Ramos (cell line): ENCODE results near the gene CAMKK2.
"Not testable (repeated sequence)": the region's sequence is repeated elsewhere in the genome, so short reads cannot be mapped to it uniquely, and the experiment has no call there.

ENCODE experiments used
- in situ Hi-C: fragments of 300-500 bp; cut with MboI; formaldehyde crosslinking; loops from one replicate; pipeline ENCODE4 v1.14.3; 2022; ENCODE audit warnings: low sequenced_read_pairs; ENCODE audit not compliant: unreplicated experiment

CAMKK2 gene

GRCh38 chr12:121209221-121209620 lies 87.3 kb downstream of the CAMKK2 start:
- in situ Hi-C loops, result no loop called here

DNA sequence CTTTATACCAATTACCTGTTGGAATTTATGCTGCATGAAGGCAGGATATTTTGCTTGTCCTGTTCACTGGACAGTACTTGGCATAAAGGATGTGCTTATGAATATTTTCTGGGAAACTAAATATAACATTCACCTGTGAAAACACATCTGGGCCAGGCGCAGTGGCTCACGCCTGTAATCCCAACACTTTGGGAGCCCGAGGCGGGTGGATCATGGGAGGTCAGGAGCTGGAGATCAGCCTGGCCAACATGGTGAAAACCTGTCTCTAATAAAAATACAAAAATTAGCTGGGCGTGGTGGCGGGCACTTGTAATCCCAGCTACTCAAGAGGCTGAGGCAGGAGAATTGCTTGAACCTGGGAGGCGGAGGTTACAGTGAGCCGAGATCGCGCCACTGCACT lies 87.9 kb downstream of the CAMKK2 start:
- in situ Hi-C loops, result not testable (repeated sequence)

DNA sequence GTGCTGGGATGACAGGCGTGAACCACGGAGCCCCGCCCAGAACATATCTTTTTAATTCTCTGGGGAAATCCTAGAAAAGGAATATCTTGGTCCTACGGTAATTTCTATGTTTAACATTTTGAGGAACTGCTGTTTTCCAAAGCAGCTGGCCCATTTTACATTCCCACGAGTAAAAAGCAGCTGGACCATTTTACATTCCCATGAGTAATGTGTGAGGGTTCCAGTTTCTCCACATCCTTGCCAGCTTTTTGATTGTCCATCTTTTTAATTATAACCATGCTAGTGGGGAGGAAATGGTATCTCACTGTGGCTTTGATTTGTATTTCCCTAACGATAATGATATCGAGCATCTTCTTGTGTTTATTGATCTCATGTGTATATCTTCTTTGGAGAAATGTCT lies 91.0 kb downstream of the CAMKK2 start:
- in situ Hi-C loops, result no loop called here

GRCh38 chr12:121203482-121203881 lies 93.0 kb downstream of the CAMKK2 start:
- in situ Hi-C loops, result no loop called here

DNA sequence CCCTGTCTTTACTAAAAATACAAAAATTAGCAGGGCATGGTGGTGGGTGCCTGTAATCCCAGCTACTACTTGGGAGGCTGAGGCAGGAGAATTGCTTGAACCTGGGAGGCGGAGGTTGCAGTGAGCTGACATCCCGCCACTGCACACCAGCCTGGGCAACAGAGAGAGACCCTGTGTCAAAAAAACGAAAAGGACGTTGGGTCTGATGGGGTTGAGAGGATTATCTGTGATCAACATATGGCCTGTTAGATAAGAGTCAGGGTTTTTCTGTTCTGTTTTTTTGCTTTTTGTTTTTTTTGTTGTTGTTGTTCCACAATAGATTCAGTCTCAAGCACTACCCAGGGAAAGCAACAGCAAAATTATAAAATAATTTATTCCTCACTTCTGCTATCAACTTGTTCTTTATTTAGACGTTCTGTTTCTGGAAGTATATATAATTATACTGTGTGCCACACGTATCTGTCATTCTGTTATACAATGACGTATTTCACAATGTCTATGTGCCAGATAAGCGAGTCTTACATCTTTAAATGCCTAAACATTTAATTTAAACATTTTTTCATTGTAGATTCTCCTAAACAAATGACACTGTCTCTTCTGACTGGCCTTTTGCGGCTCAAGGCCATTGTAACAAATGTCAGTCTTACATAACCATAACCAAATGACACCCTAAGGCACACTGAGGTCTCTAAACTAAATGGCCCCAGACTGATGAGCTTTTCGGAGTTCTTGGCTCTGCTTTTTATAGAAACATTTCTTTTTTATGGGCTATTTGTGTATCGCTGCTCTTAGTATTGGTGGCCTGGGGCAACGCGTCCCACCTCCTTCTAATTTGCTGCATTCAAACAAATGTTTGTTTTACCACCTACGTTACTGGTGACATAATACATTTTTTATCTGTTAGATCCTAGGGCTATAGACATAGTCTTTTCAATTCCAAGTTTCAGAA lies 93.8 kb downstream of the CAMKK2 start:
- in situ Hi-C loops, result no loop called here

- in situ Hi-C loops, result not testable (repeated sequence)
Observed at GRCh38 chr12:121201140-121201539, 95.4 kb downstream of the CAMKK2 start.

- in situ Hi-C loops, result no loop called here
Observed at GRCh38 chr12:121198949-121199348, 97.6 kb downstream of the CAMKK2 start.

GRCh38 chr12:121196902-121197301 lies 99.6 kb downstream of the CAMKK2 start:
- in situ Hi-C loops, result no loop called here

GRCh38 chr12:121191151-121191550 lies 105.4 kb downstream of the CAMKK2 start:
- in situ Hi-C loops, result no loop called here

- in situ Hi-C loops, result no loop called here
Observed at GRCh38 chr12:121190523-121191031, 105.9 kb downstream of the CAMKK2 start.

DNA sequence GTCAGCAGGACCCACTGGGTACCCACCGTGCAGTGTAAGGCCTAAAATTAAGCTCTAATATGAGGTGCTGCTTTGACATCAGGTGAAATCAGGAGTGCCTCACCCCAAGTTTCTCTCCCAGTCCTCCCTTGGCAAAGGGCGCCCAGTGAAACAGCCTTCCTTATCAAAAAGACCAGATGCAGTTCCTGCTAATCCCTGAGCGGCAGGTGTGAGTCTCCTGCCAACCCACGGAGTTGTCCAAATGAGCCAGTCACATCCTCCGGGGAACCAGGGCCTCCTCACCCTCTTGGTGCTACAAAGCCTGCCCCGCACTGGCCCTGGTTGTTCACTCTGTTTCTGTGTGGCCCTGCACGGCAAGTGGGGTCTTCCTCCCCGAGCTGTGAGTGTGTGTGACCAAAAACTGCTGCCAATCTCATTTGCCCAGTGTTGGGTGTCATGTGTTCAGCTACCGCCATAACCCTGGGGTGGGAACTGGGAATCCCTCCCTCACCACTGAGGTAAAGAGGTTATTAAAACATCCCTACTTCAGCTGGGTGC lies 106.8 kb downstream of the CAMKK2 start:
- in situ Hi-C loops, result no loop called here

GRCh38 chr12:121189131-121189530 lies 107.4 kb downstream of the CAMKK2 start:
- in situ Hi-C loops, result no loop called here

GRCh38 chr12:121188227-121188626 lies 108.3 kb downstream of the CAMKK2 start:
- in situ Hi-C loops, result no loop called here
